Mucosa of descending colon (tissue), 3 donors: ENCODE data around the gene RGS7. TPM values are rescaled to one million over a fixed set of nuclear protein-coding genes. Genes with fewer than 3 reads are reported as not detected.

Experiments
- ATAC-seq: fragments of 200-7000 bp; cut with Tn5 transposase; one replicate; pipeline ENCODE4 v1.9.1; 2020; ENCODE audit warnings: mild to moderate bottlenecking, moderate library complexity
- DNase-seq, 3 donors: peaks; one replicate each; pipeline ENCODE4 v3.0.0-alpha.2; 2020
- H3K36me3 ChIP-seq: fragments of 200-600 bp; one replicate; pipeline ENCODE4 v1.8.0; 2021; ENCODE audit warnings: low read depth, mild to moderate bottlenecking
- H3K4me1 ChIP-seq: fragments of 200-600 bp; one replicate; pipeline ENCODE4 v1.8.0; 2021; ENCODE audit warnings: low read depth, mild to moderate bottlenecking
- H3K4me3 ChIP-seq: fragments of 200-600 bp; one replicate; pipeline ENCODE4 v1.8.0; 2021; ENCODE audit warnings: mild to moderate bottlenecking
- H3K9me3 ChIP-seq: fragments of 200-600 bp; one replicate; pipeline ENCODE4 v1.8.0; 2021; ENCODE audit warnings: mild to moderate bottlenecking
- intact Hi-C, 2 donors: fragments of 100-400 bp; cut with DNase I in 1 of 2; cut with micrococcal nuclease in 1 of 2; formaldehyde crosslinking; loops; one replicate each; pipeline versions ENCODE4 v1.11.0 to v1.11.1; 2022; cut with DNase I, micrococcal nuclease
- total RNA-seq, 3 donors: library from RNA; stranded (reverse); fragmentation: NEBNext Ultra II Directional in 2 of 3; extraction: Animal tissue kit (Norgen Biotek cat#: 25700) in 2 of 3; gene quantifications; one replicate each; pipeline versions ENCODE4 v1.2.1 to v1.2.4, GENCODE V29; 2021 to 2023
- TF ChIP-seq, protein P1 (sequence below): fragments of 200-600 bp; IDR thresholded peaks from one replicate; pipeline ENCODE4 v1.8.0; 2022; ENCODE audit warnings: antibody characterized with exemption, mild to moderate bottlenecking
- donor health status: DM: no; HTN: no; CAD: no; lungs with moderate emphysema.
- donor health status: DM: no; HTN: no; CAD: no.
- donor health status: DM: no; HTN: yes; CAD: no.

Gene RGS7
- total RNA-seq, 3 donors from 2014 or later: 0.51 TPM; not detected in 2

- ATAC-seq: no peak
- TF ChIP-seq, protein P1, sequence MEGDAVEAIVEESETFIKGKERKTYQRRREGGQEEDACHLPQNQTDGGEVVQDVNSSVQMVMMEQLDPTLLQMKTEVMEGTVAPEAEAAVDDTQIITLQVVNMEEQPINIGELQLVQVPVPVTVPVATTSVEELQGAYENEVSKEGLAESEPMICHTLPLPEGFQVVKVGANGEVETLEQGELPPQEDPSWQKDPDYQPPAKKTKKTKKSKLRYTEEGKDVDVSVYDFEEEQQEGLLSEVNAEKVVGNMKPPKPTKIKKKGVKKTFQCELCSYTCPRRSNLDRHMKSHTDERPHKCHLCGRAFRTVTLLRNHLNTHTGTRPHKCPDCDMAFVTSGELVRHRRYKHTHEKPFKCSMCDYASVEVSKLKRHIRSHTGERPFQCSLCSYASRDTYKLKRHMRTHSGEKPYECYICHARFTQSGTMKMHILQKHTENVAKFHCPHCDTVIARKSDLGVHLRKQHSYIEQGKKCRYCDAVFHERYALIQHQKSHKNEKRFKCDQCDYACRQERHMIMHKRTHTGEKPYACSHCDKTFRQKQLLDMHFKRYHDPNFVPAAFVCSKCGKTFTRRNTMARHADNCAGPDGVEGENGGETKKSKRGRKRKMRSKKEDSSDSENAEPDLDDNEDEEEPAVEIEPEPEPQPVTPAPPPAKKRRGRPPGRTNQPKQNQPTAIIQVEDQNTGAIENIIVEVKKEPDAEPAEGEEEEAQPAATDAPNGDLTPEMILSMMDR: no peak
- DNase-seq: no peak
- peaks cover 5% of the 10 kb centered on the region for H3K9me3 ChIP-seq
- intact Hi-C loops: no loop called here
- no peaks in the 10 kb centered on the region for H3K36me3 ChIP-seq
- no peaks in the 10 kb centered on the region for H3K4me1 ChIP-seq
- no peak overlapping the region for H3K4me3 ChIP-seq
Observed at GRCh38 chr1:241269116-241269515, 87.9 kb downstream of the RGS7 start.

GRCh38 chr1:241266121-241266520, 90.9 kb downstream of the RGS7 start:
- TF ChIP-seq, protein P1: no peak
- Histone ChIP-seq H3K4me3 (no peak overlapping the region), H3K9me3 (no peaks in the 10 kb centered on the region), H3K4me1 (no peaks in the 10 kb centered on the region), H3K36me3 (no peaks in the 10 kb centered on the region)
- intact Hi-C loops: no loop called here
- ATAC-seq (no peak), DNase-seq (no peak)

DNA sequence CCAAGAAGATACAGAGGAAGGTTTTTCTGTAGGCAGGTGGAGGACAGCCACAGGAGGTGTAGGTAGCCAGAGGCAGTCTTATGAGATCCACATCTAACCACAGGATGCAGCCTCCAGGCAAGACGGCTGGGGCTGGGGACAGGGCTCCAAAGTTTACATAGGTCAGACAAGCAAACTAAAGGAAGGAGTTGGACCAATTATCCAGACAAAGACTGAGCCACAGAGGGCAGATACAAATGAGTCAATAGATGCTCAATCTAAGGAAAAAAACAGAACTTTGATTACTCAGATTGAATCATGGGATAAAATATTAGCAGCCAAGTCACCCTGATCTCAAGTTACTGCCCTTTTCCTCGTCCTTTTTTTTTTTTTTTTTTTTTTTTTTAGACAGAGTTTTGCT, 91.6 kb downstream of the RGS7 start:
- DNase-seq (no peak), ATAC-seq (no peak)
- no peaks in the 10 kb centered on the region for H3K9me3 ChIP-seq
- H3K4me3 ChIP-seq: no peak overlapping the region
- TF ChIP-seq, protein P1: no peak
- H3K4me1 ChIP-seq: no peaks in the 10 kb centered on the region
- intact Hi-C loops: no loop called here
- no peaks in the 10 kb centered on the region for H3K36me3 ChIP-seq

- H3K4me3 ChIP-seq: no peak overlapping the region
- no peak for DNase-seq
- H3K4me1 ChIP-seq: no peaks in the 10 kb centered on the region
- ATAC-seq: no peak
- intact Hi-C loops: no loop called here
- no peaks in the 10 kb centered on the region for H3K36me3 ChIP-seq
- TF ChIP-seq, protein P1: no peak
- no peaks in the 10 kb centered on the region for H3K9me3 ChIP-seq
Observed at GRCh38 chr1:241263346-241263745, 93.7 kb downstream of the RGS7 start.

DNA sequence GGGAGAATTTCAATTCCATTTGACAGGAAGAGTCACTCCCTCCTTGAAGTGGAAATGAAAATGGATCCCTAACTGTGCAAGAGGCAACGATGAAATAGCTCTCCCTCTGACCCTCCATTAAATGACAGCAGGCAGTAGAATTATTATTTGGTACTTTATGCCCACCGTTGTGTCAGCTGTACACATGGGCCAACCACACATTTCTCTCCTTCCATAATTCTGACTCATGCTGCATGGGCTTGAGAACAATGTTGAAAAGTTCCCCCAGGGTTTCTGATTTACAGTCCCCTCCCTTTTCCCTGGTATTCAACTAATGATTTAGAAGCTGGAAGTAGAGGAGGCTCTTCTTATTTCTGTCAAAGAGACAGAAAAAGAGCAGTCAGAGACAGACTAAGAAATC, 103.5 kb downstream of the RGS7 start:
- DNase-seq: no peak
- intact Hi-C loops: no loop called here

More for the DNA sequence above, 103.5 kb downstream of the RGS7 start:
- Histone ChIP-seq H3K4me3 (no peak overlapping the region), H3K9me3 (no peaks in the 10 kb centered on the region), H3K36me3 (no peaks in the 10 kb centered on the region), H3K4me1 (no peaks in the 10 kb centered on the region)
- TF ChIP-seq, protein P1: no peak
- no peak for ATAC-seq
